ENCODE results near the gene LTBP3.
A peak's percentile ranks its signal among the peaks of the same experiment; 100 is the strongest.

The LTBP3 gene

GRCh38 chr11:65540290-65541092, 17.7 kb downstream of the LTBP3 start (continued):
- TF ChIP-seq ZNF555 (tag by site-specific recombination; conservative IDR thresholded peaks at IDR 0.05) (no peak), ZNF530 (tag by site-specific recombination; IDR thresholded peaks at IDR 0.05; ENCODE audit: low read depth) (no peak), ZFP3 (tag by site-specific recombination; IDR thresholded peaks at IDR 0.05; ENCODE audit: low read depth) (no peak), ZNF830 (tag by site-specific recombination; IDR thresholded peaks at IDR 0.05; ENCODE audit: low read depth) (no peak), PRDM2 (tag by site-specific recombination; IDR thresholded peaks at IDR 0.05; ENCODE audit: borderline replicate concordance) (no peak), ZNF175 (tag by site-specific recombination; IDR thresholded peaks at IDR 0.05) (no peak), MEIS1 (CRISPR knock-in tag; IDR thresholded peaks at IDR 0.05; ENCODE audit: borderline replicate concordance) (no peak), ZNF544 (tag by site-specific recombination; IDR thresholded peaks at IDR 0.05) (no peak), ZNF704 (tag by site-specific recombination; IDR thresholded peaks at IDR 0.05) (no peak), ZNF16 (tag by site-specific recombination; IDR thresholded peaks at IDR 0.05; ENCODE audit: low read depth) (no peak), ZBTB10 (tag by site-specific recombination; IDR thresholded peaks at IDR 0.05) (no peak), HOXD13 (CRISPR knock-in tag; IDR thresholded peaks at IDR 0.05; ENCODE audit: borderline replicate concordance) (no peak), ZNF148 (tag by site-specific recombination; IDR thresholded peaks at IDR 0.05; ENCODE audit: borderline replicate concordance) (no peak), ZNF121 (tag by site-specific recombination; IDR thresholded peaks at IDR 0.05) (no peak), ZNF2 (tag by site-specific recombination; IDR thresholded peaks at IDR 0.05) (peak; percentile 66; the same call in 1 of the 2 replicates), ZNF114 (tag by site-specific recombination; IDR thresholded peaks at IDR 0.05) (no peak), SP7 (tag by site-specific recombination; IDR thresholded peaks at IDR 0.05) (peak; percentile 77; the same call in 1 of the 2 replicates), ZNF354C (tag by site-specific recombination; IDR thresholded peaks at IDR 0.05; ENCODE audit: borderline replicate concordance, low read depth) (no peak), TCF7L2 (IDR thresholded peaks at IDR 0.05; ENCODE audit: borderline replicate concordance, low read depth, low read length) (no peak), HOXA7 (CRISPR knock-in tag; IDR thresholded peaks at IDR 0.05; ENCODE audit: borderline replicate concordance) (no peak), ZNF660 (tag by site-specific recombination; IDR thresholded peaks at IDR 0.05) (peak; percentile 76), ZNF776 (tag by site-specific recombination; IDR thresholded peaks at IDR 0.05; ENCODE audit: borderline replicate concordance) (no peak), ZNF184 (tag by site-specific recombination; IDR thresholded peaks at IDR 0.05) (no peak), ZNF596 (tag by site-specific recombination; IDR thresholded peaks at IDR 0.05) (no peak), ZNF624 (tag by site-specific recombination; IDR thresholded peaks at IDR 0.05) (no peak), ZNF335 (tag by site-specific recombination; conservative IDR thresholded peaks at IDR 0.05) (peak; percentile 58), FEZF1 (tag by site-specific recombination; IDR thresholded peaks at IDR 0.05) (no peak)

Measured in HEK293 (cell line).